H9 (cell line): ENCODE results near the gene LIPH. TPM values are rescaled to one million over a fixed set of nuclear protein-coding genes. Genes with fewer than 3 reads are reported as not detected.

Source experiments
- DNase-seq: peaks from one replicate; pipeline ENCODE4 v3.0.0-alpha.2; 2017
- H2AFZ ChIP-seq: one replicate; pipeline ENCODE4 v1.6.1; 2013; ENCODE audit warnings: mild to moderate bottlenecking, low read length, control low read depth, moderate library complexity
- H2AK5ac ChIP-seq: 2 replicates; pipeline ENCODE4 v1.6.1; 2013; ENCODE audit warnings: low read length, control low read depth, mixed read lengths; ENCODE audit not compliant: insufficient read length
- H2BK120ac ChIP-seq: one replicate; pipeline ENCODE4 v1.6.1; 2013; ENCODE audit warnings: low read depth, mild to moderate bottlenecking, low read length, control low read depth, inconsistent platforms; ENCODE audit not compliant: poor library complexity, severe bottlenecking
- H2BK12ac ChIP-seq: 2 replicates; pipeline ENCODE4 v1.6.1; 2013; ENCODE audit warnings: low read length, control low read depth, mixed read lengths, low read depth; ENCODE audit not compliant: insufficient read length
- H2BK15ac ChIP-seq: 2 replicates; pipeline ENCODE4 v1.6.1; 2013; ENCODE audit warnings: low read depth, low read length, control low read depth
- H2BK20ac ChIP-seq: one replicate; pipeline ENCODE4 v1.6.1; 2013; ENCODE audit warnings: low read depth, mild to moderate bottlenecking, low read length, control low read depth, inconsistent platforms; ENCODE audit not compliant: poor library complexity, severe bottlenecking
- H2BK5ac ChIP-seq: 2 replicates; pipeline ENCODE4 v1.6.1; 2013; ENCODE audit warnings: low read length, control low read depth, mixed read lengths; ENCODE audit not compliant: insufficient read length
- H3K14ac ChIP-seq: 2 replicates; pipeline ENCODE4 v1.6.1; 2013; ENCODE audit warnings: low read length, control low read depth; ENCODE audit not compliant: insufficient read depth
- H3K18ac ChIP-seq: 2 replicates; pipeline ENCODE4 v1.6.1; 2013; ENCODE audit warnings: low read depth, mild to moderate bottlenecking, mixed read lengths, low read length, control low read depth; ENCODE audit not compliant: insufficient read length
- H3K23ac ChIP-seq: 2 replicates; pipeline ENCODE4 v1.6.1; 2013; ENCODE audit warnings: low read length, control low read depth, mixed read lengths, low read depth; ENCODE audit not compliant: insufficient read length
- H3K23me2 ChIP-seq: 2 replicates; pipeline ENCODE4 v1.6.1; 2013; ENCODE audit warnings: low read depth, mild to moderate bottlenecking, mixed read lengths, low read length, control low read depth; ENCODE audit not compliant: insufficient read length, poor library complexity, severe bottlenecking
- H3K27ac ChIP-seq: 2 replicates; pipeline ENCODE4 v1.5.1; 2013; ENCODE audit warnings: low read length, control low read depth, mixed read lengths, low read depth; ENCODE audit not compliant: insufficient read length
- H3K27me3 ChIP-seq: 2 replicates; pipeline ENCODE4 v1.6.1; 2013; ENCODE audit warnings: low read length, control low read depth, inconsistent platforms; ENCODE audit not compliant: insufficient read depth
- H3K4ac ChIP-seq: 2 replicates; pipeline ENCODE4 v1.6.1; 2013; ENCODE audit warnings: low read depth, mild to moderate bottlenecking, control low read depth, inconsistent platforms, low read length, moderate library complexity
- H3K4me1 ChIP-seq: 2 replicates; pipeline ENCODE4 v1.6.1; 2013; ENCODE audit warnings: low read length, control low read depth, inconsistent platforms; ENCODE audit not compliant: insufficient read depth
- H3K4me2 ChIP-seq: 2 replicates; pipeline ENCODE4 v1.6.1; 2013; ENCODE audit warnings: low read length, control low read depth, mixed read lengths; ENCODE audit not compliant: insufficient read length, insufficient read depth
- H3K56ac ChIP-seq: 2 replicates; pipeline ENCODE4 v1.6.1; 2013; ENCODE audit warnings: low read depth, mild to moderate bottlenecking, mixed read lengths, low read length, control low read depth; ENCODE audit not compliant: insufficient read length
- H3K79me1 ChIP-seq: 2 replicates; pipeline ENCODE4 v1.6.1; 2013; ENCODE audit warnings: low read depth, mild to moderate bottlenecking, moderate library complexity, low read length, control low read depth, inconsistent platforms; ENCODE audit not compliant: insufficient read depth, poor library complexity, severe bottlenecking
- H3K79me2 ChIP-seq: 2 replicates; pipeline ENCODE4 v1.6.1; 2013; ENCODE audit warnings: low read length, control low read depth, inconsistent platforms; ENCODE audit not compliant: insufficient read depth
- H3K9ac ChIP-seq: 2 replicates; pipeline ENCODE4 v1.6.1; 2013; ENCODE audit warnings: low read length, control low read depth, mixed read lengths; ENCODE audit not compliant: insufficient read length; ENCODE audit errors: extremely low read depth
- H3K9me3 ChIP-seq: one replicate; pipeline ENCODE4 v1.6.1; 2013; ENCODE audit warnings: low read depth, low read length, inconsistent platforms; ENCODE audit not compliant: control insufficient read depth
- H3T11ph ChIP-seq: one replicate; pipeline ENCODE4 v1.6.1; 2013; ENCODE audit warnings: mild to moderate bottlenecking, low read length, control low read depth, inconsistent platforms
- H4K20me1 ChIP-seq: one replicate; pipeline ENCODE4 v1.6.1; 2013; ENCODE audit not compliant: control insufficient read depth, insufficient read length, insufficient read depth
- H4K5ac ChIP-seq: 2 replicates; pipeline ENCODE4 v1.6.1; 2013; ENCODE audit warnings: low read depth, mild to moderate bottlenecking, mixed read lengths, low read length, control low read depth; ENCODE audit not compliant: insufficient read length
- H4K8ac ChIP-seq: replicated peaks from 2 replicates; pipeline ENCODE4 v1.6.1; 2013; ENCODE audit warnings: low read length, control low read depth, mixed read lengths, low read depth; ENCODE audit not compliant: insufficient read length
- H4K91ac ChIP-seq: 2 replicates; pipeline ENCODE4 v1.6.1; 2013; ENCODE audit warnings: low read depth, mild to moderate bottlenecking, moderate library complexity, mixed read lengths, low read length, control low read depth; ENCODE audit not compliant: insufficient read length
- H3K27ac Mint-ChIP-seq, 3 experiments: 2 replicates in 2 of 3; 3 replicates in 1 of 3; pipeline ENCODE4 v1.8.0; 2020 to 2021; ENCODE audit warnings: mixed read lengths in 3 of 3, mild to moderate bottlenecking in 1 of 3, moderate library complexity in 1 of 3
- H3K27me3 Mint-ChIP-seq: 2 replicates; pipeline ENCODE4 v1.8.0; 2021; ENCODE audit warnings: low read depth, mild to moderate bottlenecking, moderate library complexity, mixed read lengths
- H3K36me3 Mint-ChIP-seq, 3 experiments: 2 replicates in 2 of 3; 3 replicates in 1 of 3; pipeline ENCODE4 v1.8.0; 2020 to 2021; ENCODE audit warnings: low read depth in 3 of 3, mixed read lengths in 3 of 3; ENCODE audit not compliant: insufficient read depth in 1 of 3
- H3K4me1 Mint-ChIP-seq, 2 experiments: 2 replicates each; pipeline ENCODE4 v1.8.0; 2020; ENCODE audit warnings: mixed read lengths in 2 of 2
- H3K4me3 Mint-ChIP-seq, 2 experiments: 2 replicates in 1 of 2; 3 replicates in 1 of 2; pipeline ENCODE4 v1.8.0; 2020 to 2021; ENCODE audit warnings: mild to moderate bottlenecking in 2 of 2, mixed read lengths in 2 of 2, moderate library complexity in 1 of 2
- H3K9me3 Mint-ChIP-seq, 2 experiments: 2 replicates in 1 of 2; 3 replicates in 1 of 2; pipeline ENCODE4 v1.8.0; 2020; ENCODE audit warnings: mild to moderate bottlenecking in 2 of 2, mixed read lengths in 2 of 2, moderate library complexity in 1 of 2
- CTCF ChIP-seq: fragments of 200-600 bp; sonication (generic); conservative IDR thresholded peaks from 3 replicates; pipeline ENCODE4 v1.8.0; 2021; ENCODE audit warnings: antibody characterized with exemption, mild to moderate bottlenecking
- whole genome bisulfite sequencing: extraction: QIAGEN DNeasy Blood & Tissue Kit; methylation state at CpG from one replicate; pipeline ENCODE4 v1.1.7; 2013; ENCODE audit warnings: missing lambda C conversion rate, low lambda C conversion rate, mixed read lengths; ENCODE audit not compliant: insufficient read length; ENCODE audit errors: extremely low coverage; 5-methylcytosine and 5-hydroxymethylcytosine counted together
- total RNA-seq: library from RNA; stranded (reverse); gene quantifications from 2 replicates; pipeline ENCODE4 v1.2.1, GENCODE V29; 2021

The LIPH gene
- total RNA-seq, 1 experiment from 2014 or later, result 0.17 TPM

DNA sequence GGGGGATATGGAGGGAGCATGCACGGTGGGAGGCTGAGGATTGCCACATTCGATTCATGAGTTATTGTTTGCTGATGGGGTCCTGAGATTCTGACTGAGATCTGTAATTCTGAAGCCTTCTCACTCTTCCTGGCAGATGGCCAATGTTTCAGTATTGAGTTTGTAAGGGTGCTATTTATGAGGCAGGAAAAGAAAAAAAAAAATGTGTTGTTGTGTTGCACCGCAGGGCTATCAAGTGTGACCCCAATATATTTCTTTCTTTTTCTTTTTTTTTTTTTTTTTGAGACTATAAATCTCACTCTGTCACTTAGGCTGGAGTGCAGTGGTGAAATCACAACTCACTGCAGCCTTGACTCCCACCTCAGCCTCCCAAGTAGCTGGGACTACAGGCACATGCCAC, 30.5 kb upstream of the LIPH start:
- H3K23ac ChIP-seq, result no peak overlapping the region
- H3K14ac ChIP-seq, result no peak overlapping the region
- no peak overlapping the region for H2BK12ac ChIP-seq
- H3K27ac ChIP-seq, result peak overlapping the region; percentile 79
- H3K79me1 ChIP-seq, result peaks cover 5% of the 10 kb centered on the region
- H3K36me3 Mint-ChIP-seq, result peaks cover 0 to 5% (median 4%) of the 10 kb centered on the region in 3 experiments; a peak in 4 of 7 replicates
- no peaks in the 10 kb centered on the region for H3K9me3 ChIP-seq
- H3K4me2 ChIP-seq, result peak overlapping the region; percentile 78
- H2AFZ ChIP-seq, result no peak overlapping the region
- H2BK20ac ChIP-seq, result no peak overlapping the region
- no peaks in the 10 kb centered on the region for H3K27me3 ChIP-seq
- H3K4me3 Mint-ChIP-seq, result peak overlapping the region; percentile 86 to 94
- H4K91ac ChIP-seq, result no peak overlapping the region
- H3K9me3 Mint-ChIP-seq, result peaks cover 0 to 2% of the 10 kb centered on the region in 2 experiments; a peak in 1 of 5 replicates
- H3K27me3 Mint-ChIP-seq, result no peaks in the 10 kb centered on the region; the same call in 1 of the 2 replicates
- H4K20me1 ChIP-seq, result no peaks in the 10 kb centered on the region
- H2BK5ac ChIP-seq, result no peak overlapping the region
- peak overlapping the region; percentile 5 for H3K56ac ChIP-seq
- H3T11ph ChIP-seq, result no peak overlapping the region
- TF ChIP-seq CTCF, result no peak
- no peak overlapping the region for H2BK120ac ChIP-seq
- WGBS, result no CpG with 5 or more reads among the region's 3 CpGs
- no peak for DNase-seq
- peak overlapping the region; percentile 13 for H4K5ac ChIP-seq
- H2BK15ac ChIP-seq, result no peak overlapping the region
- H3K4ac ChIP-seq, result no peak overlapping the region
- no peak overlapping the region for H2AK5ac ChIP-seq
- H3K4me1 ChIP-seq, result peaks cover 5% of the 10 kb centered on the region
- H3K27ac Mint-ChIP-seq, result peak overlapping the region; percentile 97 to 99 (median 97)
- H3K18ac ChIP-seq, result no peak overlapping the region
- H3K9ac ChIP-seq, result peak overlapping the region; percentile 63
- H3K4me1 Mint-ChIP-seq, result peaks cover 28 to 46% of the 10 kb centered on the region in 2 experiments
- H3K79me2 ChIP-seq, result peaks cover 20% of the 10 kb centered on the region
- no peak overlapping the region for H4K8ac ChIP-seq
- peaks cover 10% of the 10 kb centered on the region for H3K23me2 ChIP-seq
